ENCODE data around the gene TRPC6.
A peak's percentile ranks its signal among the peaks of the same experiment; 100 is the strongest.

Gene TRPC6

GRCh38 chr11:101429703-101430540, 153.9 kb downstream of the TRPC6 start:
- no peak overlapping the region for H3K27ac ChIP-seq (ENCODE audit: poor library complexity, severe bottlenecking)
- no peak for TF ChIP-seq CTCF (IDR thresholded peaks at IDR 0.05; ENCODE audit: poor library complexity, severe bottlenecking)
- DNase-seq (ENCODE audit: low spot score), result no peak
- H3K36me3 ChIP-seq (ENCODE audit: low read depth), result no peaks in the 10 kb centered on the region
- no peaks in the 10 kb centered on the region for H3K27me3 ChIP-seq (ENCODE audit: insufficient read depth, poor library complexity, severe bottlenecking)
- ATAC-seq (ENCODE audit: low read depth), result no peak
- no peaks in the 10 kb centered on the region for H3K9me3 ChIP-seq (ENCODE audit: severe bottlenecking)
- no peaks in the 10 kb centered on the region for H3K4me1 ChIP-seq (ENCODE audit: insufficient read depth, poor library complexity, severe bottlenecking)
- no peak overlapping the region for H3K4me3 ChIP-seq (ENCODE audit: severe bottlenecking)

- no peak overlapping the region for H3K4me3 ChIP-seq (ENCODE audit: severe bottlenecking)
- H3K4me1 ChIP-seq (ENCODE audit: insufficient read depth, poor library complexity, severe bottlenecking), result no peaks in the 10 kb centered on the region
- ATAC-seq (ENCODE audit: low read depth), result peak; percentile 65; the same call in 2 of the 3 replicates
- H3K27me3 ChIP-seq (ENCODE audit: insufficient read depth, poor library complexity, severe bottlenecking), result no peaks in the 10 kb centered on the region
- no peak overlapping the region for H3K27ac ChIP-seq (ENCODE audit: poor library complexity, severe bottlenecking)
- TF ChIP-seq CTCF (IDR thresholded peaks at IDR 0.05; ENCODE audit: poor library complexity, severe bottlenecking), result peak; percentile 67
- no peaks in the 10 kb centered on the region for H3K9me3 ChIP-seq (ENCODE audit: severe bottlenecking)
- no peaks in the 10 kb centered on the region for H3K36me3 ChIP-seq (ENCODE audit: low read depth)
- DNase-seq (ENCODE audit: low spot score), result no peak
Observed at GRCh38 chr11:101428918-101429317, 154.9 kb downstream of the TRPC6 start.

GRCh38 chr11:101407324-101407723, 176.5 kb downstream of the TRPC6 start:
- H3K27ac ChIP-seq (ENCODE audit: poor library complexity, severe bottlenecking), result no peak overlapping the region
- ATAC-seq (ENCODE audit: low read depth), result no peak
- DNase-seq (ENCODE audit: low spot score), result no peak
- no peaks in the 10 kb centered on the region for H3K4me1 ChIP-seq (ENCODE audit: insufficient read depth, poor library complexity, severe bottlenecking)
- H3K27me3 ChIP-seq (ENCODE audit: insufficient read depth, poor library complexity, severe bottlenecking), result peaks cover 8% of the 10 kb centered on the region
- TF ChIP-seq CTCF (IDR thresholded peaks at IDR 0.05; ENCODE audit: poor library complexity, severe bottlenecking), result no peak
- no peaks in the 10 kb centered on the region for H3K9me3 ChIP-seq (ENCODE audit: severe bottlenecking)
- H3K4me3 ChIP-seq (ENCODE audit: severe bottlenecking), result no peak overlapping the region
- no peaks in the 10 kb centered on the region for H3K36me3 ChIP-seq (ENCODE audit: low read depth)
